Large intestine (tissue), 3 donors: Measurements from ENCODE around the gene SLC50A1. TPM values are rescaled to one million over a fixed set of nuclear protein-coding genes. Genes with fewer than 3 reads are reported as not detected.
A peak's percentile ranks its signal among the peaks of the same experiment; 100 is the strongest.

Experiments
- DNase-seq, 2 donors: peaks; one replicate each; pipeline versions ENCODE4 v3.0.0 to v3.0.0-alpha.2; 2013
- H3K27ac ChIP-seq: one replicate; pipeline ENCODE4 v1.5.1; 2013; ENCODE audit warnings: low read length
- H3K27me3 ChIP-seq: 2 replicates; pipeline ENCODE4 v1.6.1; 2013; ENCODE audit warnings: low read length; ENCODE audit not compliant: control insufficient read depth, insufficient read depth
- H3K36me3 ChIP-seq: 2 replicates; pipeline ENCODE4 v1.6.1; 2013; ENCODE audit warnings: low read length; ENCODE audit not compliant: control insufficient read depth, insufficient read depth
- H3K4me1 ChIP-seq: one replicate; pipeline ENCODE4 v1.6.1; 2013; ENCODE audit warnings: low read length; ENCODE audit not compliant: control insufficient read depth, insufficient read depth
- H3K4me3 ChIP-seq: one replicate; pipeline ENCODE4 v1.5.1; 2013; ENCODE audit warnings: low read length
- H3K9me3 ChIP-seq: one replicate; pipeline ENCODE4 v1.6.1; 2013; ENCODE audit warnings: mild to moderate bottlenecking, low read depth, low read length, moderate library complexity; ENCODE audit not compliant: control insufficient read depth
- WGBS: methylation state at CpG from one replicate; pipeline ENCODE4 v1.1.5; 2013; ENCODE audit warnings: low lambda C conversion rate; ENCODE audit not compliant: insufficient coverage; 5-methylcytosine and 5-hydroxymethylcytosine counted together
- polyA plus RNA-seq: library from polyadenylated mRNA; unstranded; fragments of 120-200 nt; gene quantifications from one replicate; pipeline ENCODE4 v1.2.1, GENCODE V29; 2013

SLC50A1 gene
- polyA plus RNA-seq, 1 donor: 57.4 TPM

GRCh38 chr1:155099331-155099730 is 36.3 kb upstream of the SLC50A1 start:
- Histone ChIP-seq H3K27me3 (no peaks in the 10 kb centered on the region), H3K4me3 (no peak overlapping the region), H3K27ac (no peak overlapping the region), H3K9me3 (no peaks in the 10 kb centered on the region), H3K36me3 (no peaks in the 10 kb centered on the region), H3K4me1 (peaks cover 6% of the 10 kb centered on the region)
- DNase-seq: no peak
- WGBS: 86% methylated on average over 1 of the region's 7 CpGs

GRCh38 chr1:155103325-155103724 is 32.3 kb upstream of the SLC50A1 start:
- H3K36me3 ChIP-seq: no peaks in the 10 kb centered on the region
- H3K27ac ChIP-seq: no peak overlapping the region
- DNase-seq: no peak
- WGBS: 0% methylated on average over 1 of the region's 9 CpGs
- no peaks in the 10 kb centered on the region for H3K9me3 ChIP-seq
- no peaks in the 10 kb centered on the region for H3K27me3 ChIP-seq
- no peak overlapping the region for H3K4me3 ChIP-seq
- H3K4me1 ChIP-seq: peaks cover 33% of the 10 kb centered on the region

GRCh38 chr1:155104605-155105534 is 30.8 kb upstream of the SLC50A1 start:
- peak in 1 of 2 donors; percentile 54 for DNase-seq
- H3K9me3 ChIP-seq: no peaks in the 10 kb centered on the region
- H3K27me3 ChIP-seq: no peaks in the 10 kb centered on the region
- WGBS: 80% methylated on average over 1 of the region's 7 CpGs
- H3K4me1 ChIP-seq: peaks cover 35% of the 10 kb centered on the region
- H3K27ac ChIP-seq: peak overlapping the region; percentile 22
- H3K4me3 ChIP-seq: no peak overlapping the region
- H3K36me3 ChIP-seq: no peaks in the 10 kb centered on the region

GRCh38 chr1:155105604-155106011 is 30.0 kb upstream of the SLC50A1 start:
- DNase-seq: peak in 1 of 2 donors; percentile 50
- Histone ChIP-seq H3K4me1 (peaks cover 35% of the 10 kb centered on the region), H3K36me3 (no peaks in the 10 kb centered on the region), H3K4me3 (no peak overlapping the region), H3K27me3 (no peaks in the 10 kb centered on the region), H3K9me3 (no peaks in the 10 kb centered on the region), H3K27ac (peak overlapping the region; percentile 22)
- no CpG with 5 or more reads among the region's 7 CpGs for WGBS

- 58% methylated on average over 2 of the region's 6 CpGs for WGBS
- H3K4me1 ChIP-seq: peaks cover 35% of the 10 kb centered on the region
- no peak for DNase-seq
- H3K36me3 ChIP-seq: no peaks in the 10 kb centered on the region
- H3K27ac ChIP-seq: peak overlapping the region; percentile 93
- H3K4me3 ChIP-seq: no peak overlapping the region
- H3K9me3 ChIP-seq: no peaks in the 10 kb centered on the region
- H3K27me3 ChIP-seq: no peaks in the 10 kb centered on the region
These were observed 28.8 kb upstream of the SLC50A1 start for GRCh38 chr1:155106862-155107261.

GRCh38 chr1:155107309-155108264 is 28.1 kb upstream of the SLC50A1 start:
- Histone ChIP-seq H3K4me3 (no peak overlapping the region), H3K9me3 (no peaks in the 10 kb centered on the region), H3K27ac (peak overlapping the region; percentile 93), H3K4me1 (peaks cover 32% of the 10 kb centered on the region), H3K27me3 (no peaks in the 10 kb centered on the region), H3K36me3 (no peaks in the 10 kb centered on the region)
- DNase-seq: peak; percentile 89 to 93
- WGBS: 100% methylated on average over 1 of the region's 12 CpGs

- no peak overlapping the region for H3K4me3 ChIP-seq
- DNase-seq: peak in 1 of 2 donors; percentile 53
- no peaks in the 10 kb centered on the region for H3K36me3 ChIP-seq
- peaks cover 30% of the 10 kb centered on the region for H3K4me1 ChIP-seq
- peak overlapping the region; percentile 93 for H3K27ac ChIP-seq
- no peaks in the 10 kb centered on the region for H3K9me3 ChIP-seq
- no peaks in the 10 kb centered on the region for H3K27me3 ChIP-seq
- WGBS: no CpG with 5 or more reads among the region's 5 CpGs
These were observed 27.4 kb upstream of the SLC50A1 start for GRCh38 chr1:155108296-155108695.

- Histone ChIP-seq H3K36me3 (no peaks in the 10 kb centered on the region), H3K4me1 (peaks cover 28% of the 10 kb centered on the region), H3K27ac (no peak overlapping the region), H3K9me3 (no peaks in the 10 kb centered on the region), H3K4me3 (no peak overlapping the region), H3K27me3 (no peaks in the 10 kb centered on the region)
- DNase-seq: no peak
- 73% methylated on average over 6 of the region's 8 CpGs for WGBS
These were observed 25.3 kb upstream of the SLC50A1 start for GRCh38 chr1:155110381-155110780.

GRCh38 chr1:155110826-155111225 is 24.8 kb upstream of the SLC50A1 start:
- Histone ChIP-seq H3K27me3 (no peaks in the 10 kb centered on the region), H3K36me3 (no peaks in the 10 kb centered on the region), H3K4me3 (no peak overlapping the region), H3K27ac (no peak overlapping the region), H3K9me3 (no peaks in the 10 kb centered on the region), H3K4me1 (peaks cover 24% of the 10 kb centered on the region)
- 90% methylated on average over 3 of the region's 8 CpGs for WGBS
- no peak for DNase-seq

- Histone ChIP-seq H3K4me3 (no peak overlapping the region), H3K36me3 (no peaks in the 10 kb centered on the region), H3K4me1 (peaks cover under 1% of the 10 kb centered on the region), H3K27ac (no peak overlapping the region), H3K9me3 (no peaks in the 10 kb centered on the region), H3K27me3 (no peaks in the 10 kb centered on the region)
- DNase-seq: no peak
- 100% methylated on average over 1 of the region's 5 CpGs for WGBS
These were observed 22.1 kb upstream of the SLC50A1 start for GRCh38 chr1:155113450-155113980.
